Measurements from ENCODE around the gene TULP3.

Gene TULP3

DNA sequence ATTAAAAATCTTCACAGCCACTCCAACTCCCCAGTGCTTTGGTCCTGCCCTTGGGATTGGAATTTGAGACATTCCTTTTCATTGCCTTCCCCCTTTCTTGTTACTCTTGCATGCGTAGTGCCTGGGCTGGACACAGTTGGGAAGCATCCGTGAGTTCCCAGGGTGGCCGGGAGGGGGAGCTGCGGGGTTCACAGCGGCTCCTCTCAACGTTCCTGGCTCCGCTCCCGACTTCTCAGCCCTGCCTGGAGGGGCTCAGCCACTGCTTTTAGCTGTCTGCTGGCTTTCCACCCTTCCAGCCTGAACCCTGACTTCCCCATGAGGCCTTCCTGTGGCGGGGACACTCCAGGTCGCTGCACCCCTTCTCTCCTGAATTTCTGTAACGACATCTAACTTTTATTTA lies 37.1 kb upstream of the TULP3 start:
- H2AFZ ChIP-seq (ENCODE audit: low read length) = no peak overlapping the region
- no peak overlapping the region for H3K9ac ChIP-seq (ENCODE audit: low read depth, low read length, poor library complexity, severe bottlenecking)

DNA sequence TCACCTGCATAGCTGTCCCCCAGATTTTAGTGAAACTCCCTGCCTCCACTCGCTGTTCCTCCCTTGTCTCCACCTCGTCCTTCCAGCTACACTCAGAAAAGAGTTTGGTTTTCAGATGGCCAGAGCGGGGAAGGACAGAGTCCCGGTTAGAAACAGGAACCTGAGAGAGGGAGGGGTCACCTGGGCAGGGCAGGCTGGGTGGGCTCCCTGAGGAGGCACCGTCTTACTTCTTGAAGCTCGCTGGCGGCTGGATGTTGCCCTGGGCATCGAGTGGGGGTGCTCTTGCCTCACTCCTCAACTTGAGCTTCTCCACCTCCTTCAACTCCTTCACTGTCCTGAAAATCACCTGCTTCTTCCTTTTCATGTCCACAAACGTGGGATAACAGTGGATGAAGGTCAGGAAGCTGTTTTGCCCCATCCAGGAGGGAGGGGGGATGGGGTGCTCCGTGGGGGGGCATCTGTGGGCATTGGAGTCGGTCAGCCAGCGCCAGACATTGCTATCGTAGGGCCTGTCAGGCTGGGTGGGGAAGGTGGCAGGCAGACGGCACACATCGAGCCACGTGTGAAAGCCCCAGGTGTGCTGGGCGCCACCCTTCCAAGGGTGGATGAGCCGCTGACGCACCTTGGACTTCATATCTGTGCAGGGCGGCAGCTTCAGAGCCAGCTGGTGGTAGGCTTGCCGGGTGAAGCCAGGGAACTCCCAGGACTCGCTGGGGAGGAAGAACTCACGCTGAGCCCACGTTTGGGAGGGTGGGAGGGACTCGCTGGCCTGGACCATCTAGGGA lies 35.8 kb upstream of the TULP3 start:
- no peak overlapping the region for H3K4me2 ChIP-seq (ENCODE audit: low read depth, low read length, poor library complexity, severe bottlenecking)
- no peak overlapping the region for H2AFZ ChIP-seq (ENCODE audit: low read length)
- H3K4me3 ChIP-seq (ENCODE audit: low read length, poor library complexity, severe bottlenecking) = no peak overlapping the region
- H3K27me3 ChIP-seq (ENCODE audit: insufficient read depth, low read length, poor library complexity, severe bottlenecking) = no peaks in the 10 kb centered on the region
- TF ChIP-seq, protein P1, sequence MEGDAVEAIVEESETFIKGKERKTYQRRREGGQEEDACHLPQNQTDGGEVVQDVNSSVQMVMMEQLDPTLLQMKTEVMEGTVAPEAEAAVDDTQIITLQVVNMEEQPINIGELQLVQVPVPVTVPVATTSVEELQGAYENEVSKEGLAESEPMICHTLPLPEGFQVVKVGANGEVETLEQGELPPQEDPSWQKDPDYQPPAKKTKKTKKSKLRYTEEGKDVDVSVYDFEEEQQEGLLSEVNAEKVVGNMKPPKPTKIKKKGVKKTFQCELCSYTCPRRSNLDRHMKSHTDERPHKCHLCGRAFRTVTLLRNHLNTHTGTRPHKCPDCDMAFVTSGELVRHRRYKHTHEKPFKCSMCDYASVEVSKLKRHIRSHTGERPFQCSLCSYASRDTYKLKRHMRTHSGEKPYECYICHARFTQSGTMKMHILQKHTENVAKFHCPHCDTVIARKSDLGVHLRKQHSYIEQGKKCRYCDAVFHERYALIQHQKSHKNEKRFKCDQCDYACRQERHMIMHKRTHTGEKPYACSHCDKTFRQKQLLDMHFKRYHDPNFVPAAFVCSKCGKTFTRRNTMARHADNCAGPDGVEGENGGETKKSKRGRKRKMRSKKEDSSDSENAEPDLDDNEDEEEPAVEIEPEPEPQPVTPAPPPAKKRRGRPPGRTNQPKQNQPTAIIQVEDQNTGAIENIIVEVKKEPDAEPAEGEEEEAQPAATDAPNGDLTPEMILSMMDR (conservative IDR thresholded peaks at IDR 0.05; ENCODE audit: low read length) = no peak
- TF ChIP-seq EZH2phosphoT487 (IDR thresholded peaks at IDR 0.05; ENCODE audit: borderline replicate concordance) = no peak
- H3K79me2 ChIP-seq (ENCODE audit: insufficient read depth, low read length) = no peaks in the 10 kb centered on the region
- no peaks in the 10 kb centered on the region for H3K9me2 ChIP-seq (replicated peaks; ENCODE audit: low read depth, low read length)
- H3K36me3 ChIP-seq (ENCODE audit: insufficient read depth, low read length) = peaks cover 21% of the 10 kb centered on the region
- no peaks in the 10 kb centered on the region for H3K9me3 ChIP-seq (ENCODE audit: insufficient read depth, low read depth, low read length)
- H4K20me1 ChIP-seq (ENCODE audit: insufficient read depth, low read length, poor library complexity, severe bottlenecking) = no peaks in the 10 kb centered on the region
- H3K4me1 ChIP-seq (ENCODE audit: insufficient read depth, low read length, poor library complexity, severe bottlenecking) = no peaks in the 10 kb centered on the region
- no peaks in the 10 kb centered on the region for H3F3A ChIP-seq (ENCODE audit: low read depth)
- H3K9ac ChIP-seq (ENCODE audit: low read depth, low read length, poor library complexity, severe bottlenecking) = no peak overlapping the region

More for the DNA sequence above, 37.1 kb upstream of the TULP3 start:
- H3K9me3 ChIP-seq (ENCODE audit: insufficient read depth, low read depth, low read length) = no peaks in the 10 kb centered on the region
- no peaks in the 10 kb centered on the region for H3K27me3 ChIP-seq (ENCODE audit: insufficient read depth, low read length, poor library complexity, severe bottlenecking)
- H3K36me3 ChIP-seq (ENCODE audit: insufficient read depth, low read length) = peaks cover 8% of the 10 kb centered on the region; the same call in 1 of the 2 replicates
- H3K9me2 ChIP-seq (replicated peaks; ENCODE audit: low read depth, low read length) = no peaks in the 10 kb centered on the region
- H3K79me2 ChIP-seq (ENCODE audit: insufficient read depth, low read length) = no peaks in the 10 kb centered on the region
- H3F3A ChIP-seq (ENCODE audit: low read depth) = no peaks in the 10 kb centered on the region
- H4K20me1 ChIP-seq (ENCODE audit: insufficient read depth, low read length, poor library complexity, severe bottlenecking) = no peaks in the 10 kb centered on the region
- no peak overlapping the region for H3K4me2 ChIP-seq (ENCODE audit: low read depth, low read length, poor library complexity, severe bottlenecking)
- H3K4me1 ChIP-seq (ENCODE audit: insufficient read depth, low read length, poor library complexity, severe bottlenecking) = no peaks in the 10 kb centered on the region
- TF ChIP-seq, protein P1 (conservative IDR thresholded peaks at IDR 0.05; ENCODE audit: low read length) = no peak
- TF ChIP-seq EZH2phosphoT487 (IDR thresholded peaks at IDR 0.05; ENCODE audit: borderline replicate concordance) = no peak
- no peak overlapping the region for H3K4me3 ChIP-seq (ENCODE audit: low read length, poor library complexity, severe bottlenecking)

DNA sequence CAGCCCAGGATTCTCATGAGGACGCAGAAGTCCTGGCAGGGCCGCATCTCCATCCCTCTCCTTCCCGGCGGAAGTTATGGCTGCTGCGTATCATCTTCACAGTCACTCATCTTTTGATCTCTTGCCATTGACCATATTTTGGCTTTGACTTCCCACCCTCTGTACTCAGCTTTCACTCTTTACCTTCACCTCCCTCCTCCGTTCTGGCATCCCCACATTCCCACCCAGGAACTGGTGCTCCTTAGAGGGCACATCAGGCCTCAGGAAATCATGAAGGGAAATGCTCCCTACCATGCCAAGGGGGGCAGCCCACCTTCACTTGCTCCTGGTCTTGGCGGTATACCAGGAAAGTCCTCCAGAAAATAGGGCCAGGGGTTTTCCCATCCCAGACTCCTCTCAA lies 35.1 kb upstream of the TULP3 start:
- Histone ChIP-seq H2AFZ (ENCODE audit: low read length) (no peak overlapping the region), H3F3A (ENCODE audit: low read depth) (no peaks in the 10 kb centered on the region), H3K9me2 (replicated peaks; ENCODE audit: low read depth, low read length) (no peaks in the 10 kb centered on the region), H3K4me3 (ENCODE audit: low read length, poor library complexity, severe bottlenecking) (no peak overlapping the region), H3K79me2 (ENCODE audit: insufficient read depth, low read length) (no peaks in the 10 kb centered on the region), H3K4me2 (ENCODE audit: low read depth, low read length, poor library complexity, severe bottlenecking) (no peak overlapping the region), H3K9me3 (ENCODE audit: insufficient read depth, low read depth, low read length) (no peaks in the 10 kb centered on the region), H4K20me1 (ENCODE audit: insufficient read depth, low read length, poor library complexity, severe bottlenecking) (no peaks in the 10 kb centered on the region), H3K4me1 (ENCODE audit: insufficient read depth, low read length, poor library complexity, severe bottlenecking) (no peaks in the 10 kb centered on the region), H3K36me3 (ENCODE audit: insufficient read depth, low read length) (peaks cover 25% of the 10 kb centered on the region), H3K9ac (ENCODE audit: low read depth, low read length, poor library complexity, severe bottlenecking) (no peak overlapping the region), H3K27me3 (ENCODE audit: insufficient read depth, low read length, poor library complexity, severe bottlenecking) (no peaks in the 10 kb centered on the region)
- TF ChIP-seq EZH2phosphoT487 (IDR thresholded peaks at IDR 0.05; ENCODE audit: borderline replicate concordance) = no peak
- TF ChIP-seq, protein P1 (conservative IDR thresholded peaks at IDR 0.05; ENCODE audit: low read length) = no peak
